ENCODE data around the gene ATRIP.
"Not testable (repeated sequence)": the region's sequence is repeated elsewhere in the genome, so short reads cannot be mapped to it uniquely, and the experiment has no call there.

The ATRIP gene

DNA sequence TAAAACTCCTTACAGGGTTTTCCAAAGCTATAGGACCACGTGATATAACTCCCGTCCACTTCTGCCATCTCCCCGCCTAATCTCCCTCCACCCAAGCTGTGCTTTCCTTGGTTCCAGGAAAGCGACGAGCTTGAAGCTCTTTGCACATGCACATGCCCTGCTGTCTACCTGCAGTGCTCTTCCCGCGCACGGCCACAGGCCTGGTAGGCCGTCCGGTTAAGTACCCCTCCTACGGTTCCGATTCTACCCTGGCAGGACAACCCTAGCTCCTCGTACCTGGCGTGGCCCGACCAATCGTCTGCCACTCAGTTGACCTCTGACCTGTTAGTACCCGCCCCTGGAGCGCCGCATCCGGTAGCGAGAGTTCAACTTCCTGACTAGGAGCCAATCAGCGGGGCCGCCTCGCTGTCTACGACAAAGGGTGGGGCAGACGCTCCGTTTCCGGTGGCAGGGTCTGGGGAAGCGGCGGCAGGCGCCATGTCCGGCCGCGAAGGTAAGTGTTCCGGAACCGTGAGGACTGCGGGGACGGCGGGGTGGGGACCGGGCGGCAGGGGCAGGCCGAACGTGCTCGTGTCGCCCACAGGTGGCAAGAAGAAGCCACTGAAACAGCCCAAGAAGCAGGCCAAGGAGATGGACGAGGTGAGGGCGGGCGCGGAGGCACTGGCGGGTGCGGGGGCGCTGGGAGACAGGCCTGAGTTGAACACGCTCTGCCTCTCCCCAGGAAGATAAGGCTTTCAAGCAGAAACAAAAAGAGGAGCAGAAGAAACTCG is 6.5 kb upstream of the ATRIP start, which contains the start of the genes CCDC51 and TMA7:
Gene CCDC51 (minus strand): TSS at position 300 of the 770 bp plus-strand sequence. CDS start 4,991 bp downstream, outside the sequence.
Gene TMA7 (plus strand): TSS at position 438 of the 770 bp plus-strand sequence. CDS start 40 bp downstream, at position 478.
- peak; percentile 91 for DNase-seq

DNA sequence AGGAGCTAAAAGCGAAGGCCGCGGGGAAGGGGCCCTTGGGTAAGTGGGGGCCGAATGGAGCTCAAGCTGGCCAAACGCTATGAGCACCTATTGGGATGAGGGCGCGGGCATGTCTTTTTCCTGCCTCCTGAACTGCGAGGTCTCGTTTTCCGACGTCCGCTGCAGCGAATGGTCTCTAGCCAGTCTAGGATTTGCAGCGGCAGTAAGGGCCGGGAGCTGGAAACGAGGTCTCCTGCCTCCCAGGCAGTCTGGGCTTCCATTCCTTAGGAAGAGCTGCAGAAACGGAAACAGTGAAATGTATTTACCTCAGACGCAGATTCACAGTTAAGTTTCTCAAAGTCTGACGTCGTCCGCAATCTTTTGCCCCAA is 6.0 kb upstream of the ATRIP start:
- no peak for DNase-seq

DNA sequence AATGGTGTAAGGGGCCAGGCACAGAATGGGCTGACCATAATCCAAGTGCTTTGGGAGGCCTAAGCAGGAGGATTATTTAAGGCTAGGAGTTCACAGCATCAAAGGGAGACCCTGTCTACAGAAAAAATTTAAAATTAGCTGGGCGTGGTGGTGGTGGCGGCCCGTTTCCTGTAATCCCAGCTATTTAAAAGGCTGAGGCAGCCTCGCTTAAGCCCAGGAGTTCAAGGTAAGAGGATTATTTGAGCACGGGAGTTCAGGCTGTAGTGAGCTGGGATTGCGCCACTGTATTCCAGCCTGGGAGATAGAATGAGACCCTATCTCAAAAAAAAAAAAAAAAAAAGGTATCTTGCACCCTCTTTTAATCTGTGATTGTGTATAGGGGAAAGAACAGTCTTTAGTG is 4.6 kb upstream of the ATRIP start:
- DNase-seq = no peak

DNA sequence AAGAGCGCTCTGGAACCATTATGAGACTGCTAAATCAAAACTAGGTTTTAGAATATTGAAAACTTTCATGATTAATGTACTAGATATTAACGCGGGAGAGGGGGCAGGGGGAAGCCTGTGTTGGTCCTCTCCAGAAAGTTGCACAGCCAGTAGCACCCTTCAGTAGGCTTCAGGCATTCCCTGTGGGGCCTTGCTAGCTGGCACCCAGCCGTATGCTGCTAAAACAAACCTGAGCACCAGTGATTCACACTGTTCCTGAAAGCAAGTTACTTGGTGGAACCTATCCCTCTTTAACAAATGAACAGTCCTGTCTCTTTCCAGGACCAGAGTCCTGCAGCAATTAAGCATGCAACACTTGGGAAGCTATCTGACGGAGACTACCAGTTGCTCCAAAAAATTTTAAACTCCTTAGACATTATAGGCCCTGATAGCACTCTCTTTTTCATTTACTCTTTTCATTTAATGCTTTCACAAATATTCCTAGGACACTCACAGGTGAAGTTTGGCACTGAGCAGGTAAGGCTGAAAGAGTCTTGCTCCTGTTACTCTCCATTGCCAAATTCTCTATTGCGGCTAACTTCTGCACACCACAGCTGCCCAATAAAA is 1.2 kb upstream of the ATRIP start:
- DNase-seq = no peak

DNA sequence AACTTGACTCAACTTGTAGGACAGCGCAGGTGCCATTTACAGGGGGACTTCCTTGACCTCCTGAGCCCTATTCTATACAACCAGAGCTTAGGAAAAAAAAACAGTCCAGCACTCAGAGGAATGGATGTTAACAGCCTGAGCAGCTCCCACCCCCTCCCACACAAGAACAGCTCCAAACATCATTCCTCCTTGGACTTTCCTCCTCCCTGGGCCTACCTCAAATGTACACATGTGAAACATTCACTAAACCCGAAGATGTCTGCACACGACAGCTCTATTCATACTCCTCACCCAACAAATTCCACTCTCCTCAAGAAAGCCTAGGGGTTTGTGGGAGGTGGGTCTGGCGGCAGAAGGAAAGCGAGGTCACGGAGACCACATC is 503 bp upstream of the ATRIP start:
- no peak for DNase-seq

DNA sequence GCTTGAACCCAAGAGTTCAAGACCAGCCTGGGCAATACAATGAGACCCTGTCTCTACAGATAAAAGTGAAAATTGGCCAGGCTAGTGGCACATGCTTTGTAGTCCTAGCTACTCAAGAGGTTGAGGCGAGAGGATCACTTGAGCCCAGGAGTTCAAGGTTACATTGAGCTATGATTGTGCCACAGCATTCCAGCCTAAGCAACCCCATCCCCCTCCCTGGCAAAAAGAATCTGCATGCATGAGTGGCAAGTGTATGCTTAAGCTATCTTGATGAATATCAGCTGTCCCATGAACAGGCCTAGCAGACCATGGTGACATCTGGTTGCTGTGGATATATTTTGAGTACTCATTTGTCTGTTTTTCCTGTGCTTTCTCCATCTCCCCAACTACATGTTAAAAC is 4.7 kb downstream of the ATRIP start:
- no peak for DNase-seq

DNA sequence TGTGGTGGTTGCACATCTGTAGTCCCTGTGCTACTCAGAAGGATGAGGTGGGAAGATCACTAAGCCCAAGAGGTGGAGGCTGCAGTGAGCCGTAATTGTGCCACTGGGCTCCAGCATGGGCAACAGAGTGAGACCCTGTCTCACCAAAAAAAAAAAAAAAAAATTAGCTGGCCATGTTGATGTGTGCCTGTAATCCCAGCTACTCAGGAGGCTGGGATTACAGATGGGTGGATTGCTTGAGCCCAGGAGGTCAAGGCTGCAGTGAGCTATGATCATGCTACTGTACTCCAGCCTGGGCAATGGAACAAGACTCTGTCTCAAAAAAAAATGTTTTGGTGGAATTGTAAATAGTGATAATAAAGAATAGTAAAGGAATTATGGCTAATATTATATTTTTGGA is 9.9 kb downstream of the ATRIP start:
- no peak for DNase-seq

DNA sequence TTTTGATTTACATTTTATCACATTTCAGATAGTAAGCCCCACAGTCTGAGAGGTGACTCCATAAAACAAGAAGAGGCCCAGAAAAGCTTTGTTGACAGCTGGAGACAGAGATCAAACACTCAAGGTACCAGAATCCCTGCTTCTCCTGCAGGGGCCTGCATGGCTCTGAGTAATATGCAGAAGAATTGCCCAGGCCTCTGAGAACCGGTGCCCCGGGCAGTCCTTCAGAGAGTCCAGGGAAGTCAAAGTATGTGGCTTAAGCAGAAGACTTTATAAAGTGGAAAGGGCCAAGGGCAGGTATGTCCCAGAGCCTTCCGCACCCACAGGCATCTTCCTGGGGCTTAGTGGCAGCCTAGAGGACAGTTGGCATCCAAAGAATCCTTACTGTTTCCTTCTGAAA is 12.8 kb downstream of the ATRIP start:
- no peak for DNase-seq

DNA sequence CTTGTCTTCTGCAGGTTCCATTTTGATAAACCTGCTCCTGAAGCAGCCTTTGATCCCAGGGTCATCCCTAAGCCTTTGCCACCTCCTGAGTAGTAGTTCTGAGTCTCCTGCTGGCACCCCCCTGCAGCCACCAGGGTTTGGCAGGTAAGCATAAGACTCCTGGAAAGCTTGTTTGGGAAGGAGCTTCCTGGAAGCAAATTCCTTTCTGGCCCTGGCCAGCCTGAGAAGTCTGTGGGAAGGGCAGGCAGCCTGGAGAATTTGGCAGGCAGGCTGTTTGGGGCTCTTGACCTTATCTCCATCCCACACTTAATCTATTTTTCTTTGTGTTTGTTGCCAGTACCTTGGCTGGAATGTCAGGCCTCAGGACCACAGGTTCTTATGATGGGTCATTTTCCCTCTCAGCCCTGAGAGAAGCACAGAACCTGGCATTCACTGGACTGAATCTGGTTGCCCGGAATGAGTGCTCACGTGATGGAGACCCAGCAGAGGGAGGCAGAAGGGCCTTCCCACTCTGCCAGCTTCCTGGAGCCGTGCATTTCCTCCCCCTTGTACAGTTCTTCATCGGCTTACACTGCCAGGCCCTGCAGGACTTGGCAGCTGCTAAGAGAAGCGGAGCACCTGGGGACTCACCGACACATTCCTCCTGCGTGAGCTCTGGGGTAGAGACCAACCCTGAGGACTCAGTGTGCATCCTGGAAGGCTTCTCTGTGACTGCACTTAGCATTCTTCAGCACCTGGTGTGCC is 13.4 kb downstream of the ATRIP start:
- no peak for DNase-seq

DNA sequence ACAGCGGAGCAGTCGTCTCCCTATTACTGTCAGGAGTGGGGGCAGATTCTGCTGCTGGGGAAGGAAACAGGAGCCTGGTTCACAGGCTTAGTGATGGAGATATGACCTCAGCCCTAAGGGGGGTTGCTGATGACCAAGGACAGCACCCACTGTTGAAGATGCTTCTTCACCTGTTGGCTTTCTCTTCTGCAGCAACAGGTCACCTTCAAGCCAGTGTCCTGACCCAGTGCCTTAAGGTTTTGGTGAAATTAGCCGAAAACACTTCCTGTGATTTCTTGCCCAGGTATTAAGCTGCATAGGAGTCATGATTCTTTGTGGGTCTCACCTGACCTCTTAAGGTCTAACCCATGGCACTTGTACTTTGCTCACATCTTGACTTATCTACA is 14.0 kb downstream of the ATRIP start:
- no peak for DNase-seq

DNA sequence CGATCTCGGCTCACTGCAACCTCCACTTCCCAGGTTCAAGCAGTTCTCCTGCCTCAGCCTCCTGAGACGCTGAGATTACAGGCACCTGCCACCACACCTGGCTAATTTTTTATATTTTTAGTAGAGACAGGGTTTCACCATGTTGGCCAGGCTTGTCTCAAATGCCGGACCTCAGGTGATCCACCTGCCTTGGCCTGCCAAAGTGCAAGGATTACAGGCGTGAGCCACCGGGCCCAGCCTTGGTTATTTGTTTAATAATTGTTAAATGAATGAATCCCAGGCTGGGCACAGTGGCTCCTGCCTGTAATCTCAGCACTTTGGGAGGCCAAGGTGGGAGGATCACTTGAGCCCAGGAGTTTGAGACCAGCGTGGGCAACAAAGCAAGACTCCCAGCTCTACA is 15.2 kb downstream of the ATRIP start:
- not testable (repeated sequence) for DNase-seq

DNA sequence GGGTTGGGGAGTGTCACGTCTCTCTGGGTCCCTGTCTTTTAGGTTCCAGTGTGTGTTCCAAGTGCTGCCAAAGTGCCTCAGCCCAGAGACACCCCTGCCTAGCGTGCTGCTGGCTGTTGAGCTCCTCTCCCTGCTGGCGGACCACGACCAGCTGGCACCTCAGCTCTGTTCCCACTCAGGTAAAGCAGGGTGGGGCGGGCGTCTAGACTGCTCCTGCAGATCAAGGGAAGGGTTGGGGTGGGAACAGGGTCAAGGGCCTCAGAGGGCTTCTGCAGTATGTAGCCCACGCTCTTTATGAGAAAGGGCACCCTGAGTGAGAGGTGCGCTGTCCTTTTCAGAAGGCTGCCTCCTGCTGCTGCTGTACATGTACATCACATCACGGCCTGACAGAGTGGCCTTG is 17.2 kb downstream of the ATRIP start:
- DNase-seq = no peak

DNA sequence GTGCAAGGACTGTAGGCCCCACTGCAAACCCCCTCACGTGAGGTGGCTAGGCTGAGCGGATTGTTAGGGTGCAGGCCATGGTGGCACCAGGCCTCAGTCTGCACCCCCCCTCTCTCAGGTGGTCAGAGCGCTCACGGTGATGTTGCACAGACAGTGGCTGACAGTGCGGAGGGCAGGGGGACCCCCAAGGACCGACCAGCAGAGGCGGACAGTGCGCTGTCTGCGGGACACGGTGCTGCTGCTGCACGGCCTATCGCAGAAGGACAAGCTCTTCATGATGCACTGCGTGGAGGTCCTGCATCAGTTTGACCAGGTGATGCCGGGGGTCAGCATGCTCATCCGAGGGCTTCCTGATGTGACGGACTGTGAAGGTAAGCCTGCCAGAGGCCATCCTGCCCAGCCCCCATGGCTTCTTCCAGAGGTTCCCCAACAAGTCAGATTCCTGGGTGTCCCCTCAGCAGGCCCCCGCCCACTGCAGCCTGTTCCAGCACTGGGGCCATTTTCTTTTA is 18.2 kb downstream of the ATRIP start:
- DNase-seq = no peak

DNA sequence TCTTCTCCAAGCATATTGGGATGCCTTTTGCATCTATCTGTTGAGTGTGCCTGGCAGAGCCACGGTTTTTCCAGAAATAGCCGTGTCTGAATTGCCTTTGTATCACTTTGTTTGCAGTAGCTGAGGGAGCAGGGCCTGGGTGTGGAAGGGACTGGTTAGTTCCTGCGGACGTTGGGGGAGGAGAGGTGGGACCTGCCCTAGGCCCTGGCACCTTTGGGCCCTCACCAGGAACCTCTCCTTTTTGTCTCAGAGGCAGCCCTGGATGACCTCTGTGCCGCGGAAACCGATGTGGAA is 18.6 kb downstream of the ATRIP start:
- no peak for DNase-seq

DNA sequence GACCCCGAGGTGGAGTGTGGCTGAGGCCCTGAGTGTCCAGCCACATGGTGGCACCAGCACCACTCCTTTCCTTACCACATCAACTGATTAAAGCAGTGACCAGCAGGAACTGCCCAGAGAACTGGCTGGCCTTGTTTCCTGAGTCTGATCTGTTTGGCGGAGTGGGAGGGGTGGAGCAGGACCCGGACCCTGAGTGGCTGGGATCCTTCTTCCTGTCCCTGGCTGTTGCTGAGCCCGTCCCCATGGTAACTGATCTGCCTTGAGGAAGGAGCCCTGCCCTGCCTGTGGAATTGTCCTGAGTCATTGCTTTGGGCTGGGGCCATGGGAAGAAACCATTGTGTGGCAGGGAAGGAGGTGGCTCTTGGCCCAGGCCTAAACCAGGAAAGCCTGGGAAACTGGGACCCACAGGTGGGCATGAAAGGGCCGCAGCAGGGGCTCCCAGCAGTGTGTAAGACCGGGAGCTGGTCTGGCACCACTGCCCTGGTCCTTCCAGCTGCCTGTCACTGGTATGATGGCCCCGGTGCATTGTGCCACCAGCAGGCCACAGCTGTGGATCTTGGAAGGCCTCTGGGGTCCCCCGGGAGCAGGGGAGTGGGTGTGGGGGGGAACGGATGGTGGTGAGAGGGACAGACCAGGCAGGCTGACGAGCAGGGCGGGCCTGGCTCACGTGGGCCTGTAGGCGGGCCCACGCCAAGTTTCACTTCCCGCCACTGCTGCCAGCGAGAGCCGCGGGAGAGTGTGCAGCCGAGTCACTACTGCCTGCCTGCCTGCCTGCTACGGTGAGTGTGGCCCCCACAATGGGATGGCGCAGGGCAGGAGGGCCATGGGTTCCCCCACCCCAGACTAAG is 19.2 kb downstream of the ATRIP start:
- DNase-seq = peak; percentile 22

DNA sequence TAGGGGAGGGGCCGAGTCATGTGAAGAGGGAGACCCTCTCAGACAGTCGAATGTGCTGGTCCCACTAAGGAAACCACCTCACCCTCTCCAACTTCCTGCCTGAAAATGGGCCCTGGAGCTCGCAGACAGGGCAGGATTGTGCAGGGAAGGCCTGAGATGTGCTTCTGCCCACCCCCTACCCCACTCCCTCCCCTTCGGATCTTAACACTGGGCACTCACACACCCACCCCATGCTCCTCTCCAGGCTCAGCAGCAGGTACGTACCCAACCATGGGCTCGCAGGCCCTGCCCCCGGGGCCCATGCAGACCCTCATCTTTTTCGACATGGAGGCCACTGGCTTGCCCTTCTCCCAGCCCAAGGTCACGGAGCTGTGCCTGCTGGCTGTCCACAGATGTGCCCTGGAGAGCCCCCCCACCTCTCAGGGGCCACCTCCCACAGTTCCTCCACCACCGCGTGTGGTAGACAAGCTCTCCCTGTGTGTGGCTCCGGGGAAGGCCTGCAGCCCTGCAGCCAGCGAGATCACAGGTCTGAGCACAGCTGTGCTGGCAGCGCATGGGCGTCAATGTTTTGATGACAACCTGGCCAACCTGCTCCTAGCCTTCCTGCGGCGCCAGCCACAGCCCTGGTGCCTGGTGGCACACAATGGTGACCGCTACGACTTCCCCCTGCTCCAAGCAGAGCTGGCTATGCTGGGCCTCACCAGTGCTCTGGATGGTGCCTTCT is 20.0 kb downstream of the ATRIP start:
- DNase-seq = no peak

DNA sequence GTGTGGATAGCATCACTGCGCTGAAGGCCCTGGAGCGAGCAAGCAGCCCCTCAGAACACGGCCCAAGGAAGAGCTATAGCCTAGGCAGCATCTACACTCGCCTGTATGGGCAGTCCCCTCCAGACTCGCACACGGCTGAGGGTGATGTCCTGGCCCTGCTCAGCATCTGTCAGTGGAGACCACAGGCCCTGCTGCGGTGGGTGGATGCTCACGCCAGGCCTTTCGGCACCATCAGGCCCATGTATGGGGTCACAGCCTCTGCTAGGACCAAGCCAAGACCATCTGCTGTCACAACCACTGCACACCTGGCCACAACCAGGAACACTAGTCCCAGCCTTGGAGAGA is 20.5 kb downstream of the ATRIP start:
- no peak for DNase-seq

DNA sequence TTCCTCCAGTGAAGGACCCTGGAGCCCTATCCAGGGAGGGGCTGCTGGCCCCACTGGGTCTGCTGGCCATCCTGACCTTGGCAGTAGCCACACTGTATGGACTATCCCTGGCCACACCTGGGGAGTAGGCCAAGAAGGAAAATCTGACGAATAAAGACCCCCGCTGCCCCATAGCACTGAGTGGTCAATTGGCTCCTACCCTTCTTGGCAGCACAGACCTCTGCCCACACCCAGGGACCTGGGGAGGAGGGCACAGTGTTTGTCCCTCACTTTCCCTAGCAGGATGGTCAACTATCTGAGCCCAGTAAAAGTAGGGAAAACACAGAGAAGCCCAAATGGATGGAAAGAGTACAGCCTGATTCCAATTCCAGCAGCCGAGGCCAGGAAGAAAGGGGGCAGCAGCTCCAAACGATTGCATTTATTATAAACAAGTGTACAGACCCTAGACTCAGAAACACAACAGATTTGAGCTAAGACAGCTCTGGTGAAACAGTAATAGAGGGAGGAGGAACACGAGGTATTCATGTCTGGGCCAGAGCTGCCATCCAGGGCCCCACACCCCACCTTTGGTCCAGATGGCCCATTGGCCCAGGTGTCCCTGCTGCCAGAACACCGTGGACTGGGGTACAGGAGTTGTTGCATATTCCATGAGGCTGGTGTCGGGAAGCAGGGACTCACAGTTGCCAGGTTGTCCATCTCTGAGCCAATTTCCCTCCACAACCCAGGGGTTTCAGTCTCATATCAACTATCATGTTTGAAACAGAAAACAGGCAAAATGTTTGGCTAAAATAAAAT is 21.1 kb downstream of the ATRIP start:
- no peak for DNase-seq

DNA sequence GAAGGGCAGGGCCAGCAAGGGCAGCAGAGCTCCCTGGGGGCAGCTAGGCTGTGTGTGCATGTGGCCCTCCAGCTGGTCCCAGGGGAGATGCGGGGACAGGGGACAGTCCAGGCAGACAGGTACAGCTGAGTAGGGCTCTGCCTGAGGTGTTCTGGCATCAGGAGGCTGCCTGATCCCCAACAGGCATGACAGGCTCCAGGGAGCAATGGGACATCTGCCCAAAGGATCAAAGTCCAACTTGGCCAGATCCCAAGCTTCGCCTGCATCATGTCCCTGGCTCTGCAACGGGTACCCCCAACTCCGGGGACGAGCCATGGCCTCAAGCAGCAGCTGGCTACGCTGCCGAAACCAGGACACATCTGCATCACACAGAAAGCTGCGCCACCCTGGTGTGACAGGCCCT is 21.8 kb downstream of the ATRIP start:
- DNase-seq = no peak

DNA sequence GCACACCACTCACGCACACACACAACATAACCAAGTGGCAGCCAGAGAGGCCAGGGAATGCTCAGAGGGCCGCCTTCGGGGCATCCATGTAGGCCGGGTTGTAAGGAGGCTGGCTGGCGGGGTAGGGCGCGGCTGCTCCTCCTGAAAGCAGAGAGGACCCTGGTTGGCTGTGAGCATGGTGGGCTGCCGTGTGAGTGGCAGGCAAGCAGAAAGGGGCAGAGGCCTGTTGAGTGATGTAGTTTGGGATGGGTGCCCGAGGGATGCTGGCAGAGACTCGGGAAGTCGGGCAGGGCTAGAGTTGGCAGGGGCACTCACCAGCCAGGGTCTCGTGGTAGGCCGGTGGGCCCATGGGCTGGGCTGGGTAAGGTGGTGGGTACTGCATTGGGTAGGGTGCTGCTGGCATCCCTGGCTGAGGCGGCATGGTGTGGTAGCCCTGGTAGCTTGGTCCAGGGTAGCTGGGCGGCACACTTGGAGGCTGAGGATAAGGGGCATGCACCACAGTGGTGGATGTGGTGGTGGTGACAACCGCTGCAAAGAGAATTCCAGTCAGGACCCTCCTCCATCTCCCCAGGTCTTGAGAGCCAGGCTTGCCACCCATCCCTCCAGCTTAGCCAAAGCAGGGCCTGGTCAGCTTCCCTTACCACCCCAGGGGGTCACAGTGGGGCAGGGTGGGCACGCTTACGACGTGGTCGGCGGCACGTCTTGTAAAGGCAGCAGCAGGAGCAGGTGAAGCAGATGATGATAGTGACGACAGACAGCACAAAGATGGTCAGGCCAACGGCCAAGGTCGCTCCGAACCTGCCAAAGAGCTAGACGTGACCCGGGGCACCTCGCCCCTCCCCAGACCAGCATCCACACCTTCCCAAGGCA is 22.7 kb downstream of the ATRIP start:
- DNase-seq = no peak

DNA sequence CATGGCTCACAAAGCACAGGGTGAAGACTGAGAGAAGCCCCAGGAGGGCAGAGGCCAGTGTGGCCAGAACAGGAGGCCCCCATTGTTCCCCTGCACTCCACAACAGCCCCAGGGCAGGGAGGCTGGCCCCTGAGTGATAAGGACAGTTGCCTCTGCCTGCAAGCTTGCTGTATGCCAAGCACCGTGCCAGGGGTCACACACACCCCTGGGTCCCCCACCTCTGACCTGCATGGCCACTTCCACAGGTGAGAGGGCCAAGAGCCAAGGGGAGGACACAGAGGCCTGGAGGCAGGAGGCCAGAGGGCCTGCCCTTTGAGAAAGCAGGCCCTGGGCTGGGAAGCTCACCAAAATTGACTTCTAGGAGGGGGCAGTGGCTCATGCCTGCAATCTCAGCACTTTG is 23.7 kb downstream of the ATRIP start:
- no peak for DNase-seq

Measured in NCI-H1105 treated with DMSO at 0.1 percent for 48 hours (cell line).